Testis (tissue), 2 donors: ENCODE measurements around the gene EPHA6.

Experiments
- CTCF ChIP-seq, 3 experiments: fragments of 450-650 bp in 2 of 3; fragments of 200-600 bp in 1 of 3; sonication (generic) in 1 of 3; IDR thresholded peaks; one replicate each; pipeline ENCODE4 v1.5.1; 2016 to 2019; ENCODE audit warnings: antibody characterized with exemption in 3 of 3, mild to moderate bottlenecking in 2 of 3, moderate library complexity in 1 of 3
- POLR2A ChIP-seq: fragments of 450-650 bp; IDR thresholded peaks from one replicate; pipeline ENCODE4 v1.6.1; 2017; ENCODE audit warnings: antibody characterized with exemption, mild to moderate bottlenecking, moderate library complexity

GRCh38 chr3:96803870-96804269 lies 10.5 kb upstream of the EPHA6 start:
- no peak for TF ChIP-seq CTCF (IDR thresholded peaks at IDR 0.05)
- TF ChIP-seq POLR2A = no peak
